ENCODE results near the gene ALOX5.
"Not testable (repeated sequence)": the region's sequence is repeated elsewhere in the genome, so short reads cannot be mapped to it uniquely, and the experiment has no call there.

ALOX5 gene

GRCh38 chr10:45404770-45405120 is 30.7 kb downstream of the ALOX5 start:
- no peak for DNase-seq (ENCODE audit: low read depth)

DNA sequence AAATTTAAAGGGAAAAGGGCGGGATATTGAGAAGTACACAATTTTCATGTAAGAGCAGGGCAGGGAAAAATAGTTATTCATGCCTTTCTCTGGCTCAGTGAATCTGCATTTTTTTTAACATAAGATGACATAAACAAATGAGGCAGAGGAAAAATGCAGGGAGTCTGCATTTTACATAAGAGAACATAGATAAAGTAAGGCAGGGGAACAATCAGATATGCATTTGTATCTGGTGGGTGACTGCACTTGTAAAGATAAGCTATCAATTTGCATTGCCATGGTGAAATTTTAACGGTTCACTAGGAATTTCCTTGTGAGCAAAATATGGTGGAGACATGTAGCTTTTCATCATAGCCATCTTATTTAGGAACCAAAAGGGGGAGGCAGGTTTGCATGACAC is 33.5 kb downstream of the ALOX5 start:
- no peak for DNase-seq (ENCODE audit: low read depth)

DNA sequence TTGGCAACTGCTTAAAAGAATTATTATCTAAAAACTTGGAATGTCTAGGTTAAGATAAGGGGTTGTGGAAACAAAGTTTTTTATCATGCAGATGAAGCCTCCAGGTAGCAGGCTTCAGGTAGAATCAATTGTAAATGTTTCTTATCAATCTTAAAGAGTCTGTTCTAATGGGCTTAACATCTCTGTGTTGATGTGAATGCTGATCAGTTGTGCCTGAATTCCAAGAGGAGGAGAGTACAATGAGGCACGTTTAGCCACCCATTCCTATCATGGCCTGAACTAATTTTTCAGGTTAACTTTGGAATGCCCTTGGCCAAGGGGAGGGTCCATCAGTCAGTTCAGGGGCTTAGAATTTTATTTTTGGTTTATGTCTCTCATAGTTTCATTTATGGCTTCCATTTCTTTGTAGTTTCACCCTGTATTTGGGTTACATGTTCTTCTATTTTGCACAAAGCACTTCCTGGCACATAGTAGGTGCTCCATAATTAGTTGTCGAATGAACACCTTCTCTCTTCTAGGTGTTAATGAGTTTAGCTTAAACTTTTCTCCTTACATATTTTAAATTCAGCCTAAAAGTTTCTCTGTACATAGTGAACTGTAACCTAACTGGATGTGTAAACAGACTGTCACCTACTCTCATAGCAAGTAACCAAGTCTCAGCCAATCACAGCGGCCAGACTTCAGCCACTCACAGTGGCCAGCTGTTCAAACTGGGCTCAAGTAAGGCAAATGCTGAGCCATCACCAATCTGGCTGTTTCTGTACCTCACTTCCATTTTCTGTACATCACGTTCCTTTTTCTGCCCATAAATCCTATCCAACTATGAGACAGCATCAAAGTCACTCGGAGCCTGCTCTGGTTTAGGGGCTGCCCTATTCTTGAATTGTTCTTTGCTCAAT is 34.7 kb downstream of the ALOX5 start:
- DNase-seq (ENCODE audit: low read depth): no peak

DNA sequence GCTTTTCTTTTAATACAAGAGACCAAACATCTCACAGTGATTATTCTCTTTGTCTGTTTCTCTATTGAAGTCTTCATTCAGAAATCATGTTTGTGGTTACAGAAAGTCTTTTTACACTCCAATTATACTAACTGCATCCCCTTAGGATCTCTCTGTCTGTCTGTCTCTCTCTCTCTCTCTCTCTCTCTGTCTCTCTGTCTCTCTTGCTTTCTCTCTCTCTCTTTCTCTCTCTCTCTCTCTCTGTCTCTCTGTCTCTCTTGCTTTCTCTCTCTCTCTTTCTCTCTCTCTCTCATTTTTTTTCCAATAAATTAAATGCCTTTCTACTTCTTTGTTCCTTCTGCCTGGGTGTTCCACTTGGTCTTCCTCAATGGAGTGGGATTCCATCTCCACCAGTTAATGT is 35.3 kb downstream of the ALOX5 start:
- DNase-seq (ENCODE audit: low read depth): not testable (repeated sequence)

DNA sequence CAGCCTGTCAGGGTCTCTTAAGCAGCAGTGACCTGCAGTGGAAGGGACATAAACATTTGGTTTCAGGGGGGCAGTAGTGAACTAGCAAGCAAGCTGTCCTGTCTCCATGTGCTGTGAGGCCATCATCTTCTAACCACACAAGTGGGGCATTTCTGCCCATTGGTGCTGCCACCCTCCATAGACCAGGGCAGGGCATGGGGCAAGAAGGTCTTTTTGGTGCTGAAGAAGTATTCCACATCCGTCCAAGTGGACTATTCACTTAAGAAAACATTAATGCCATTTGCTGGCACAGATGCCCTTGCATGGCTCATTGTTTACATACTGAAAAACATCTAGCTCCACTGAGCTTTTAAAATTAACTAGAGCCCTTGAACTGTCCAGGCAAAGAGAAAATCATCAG is 35.8 kb downstream of the ALOX5 start:
- no peak for DNase-seq (ENCODE audit: low read depth)

- no peak for DNase-seq (ENCODE audit: low read depth)
Measured at GRCh38 chr10:45410489-45410806, 36.4 kb downstream of the ALOX5 start.

GRCh38 chr10:45410807-45411606 is 37.0 kb downstream of the ALOX5 start:
- DNase-seq (ENCODE audit: low read depth): no peak

GRCh38 chr10:45411607-45411940 is 37.6 kb downstream of the ALOX5 start:
- DNase-seq (ENCODE audit: low read depth): no peak

DNA sequence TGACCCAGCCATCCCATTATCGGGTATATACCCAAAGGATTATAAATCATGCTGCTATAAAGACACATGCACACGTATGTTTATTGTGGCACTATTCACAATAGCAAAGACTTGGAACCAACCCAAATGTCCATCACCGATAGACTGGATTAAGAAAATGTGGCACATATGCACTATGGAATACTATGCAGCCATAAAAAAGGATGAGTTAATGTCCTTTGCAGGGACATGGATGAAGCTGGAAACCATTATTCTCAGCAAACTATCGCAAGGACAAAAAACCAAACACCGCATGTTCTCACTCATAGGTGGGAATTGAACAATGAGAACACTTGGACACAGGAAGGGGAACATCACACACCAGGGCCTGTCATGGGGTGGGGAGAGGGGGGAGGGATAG is 41.0 kb downstream of the ALOX5 start:
- DNase-seq (ENCODE audit: low read depth): not testable (repeated sequence)

DNA sequence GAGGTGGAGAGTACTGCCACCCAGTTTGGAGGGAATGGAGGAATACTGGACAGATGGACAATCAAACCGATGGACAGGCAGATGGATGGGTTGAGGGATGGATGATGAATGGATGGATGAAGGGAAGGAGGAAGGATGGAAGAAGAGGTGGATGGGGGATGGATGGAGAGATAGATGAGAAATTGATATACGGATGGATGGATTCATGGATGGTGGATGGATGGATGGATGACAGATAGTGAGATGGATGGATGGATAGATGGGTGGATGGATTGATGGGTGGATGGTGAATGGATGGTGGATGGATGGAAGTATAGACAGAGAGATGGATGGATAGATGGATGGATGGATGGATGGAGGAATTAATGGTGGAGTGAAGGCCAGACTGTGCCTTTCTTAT is 42.6 kb downstream of the ALOX5 start:
- no peak for DNase-seq (ENCODE audit: low read depth)

- DNase-seq (ENCODE audit: low read depth): no peak
Measured at GRCh38 chr10:45417746-45418145, 43.7 kb downstream of the ALOX5 start.

DNA sequence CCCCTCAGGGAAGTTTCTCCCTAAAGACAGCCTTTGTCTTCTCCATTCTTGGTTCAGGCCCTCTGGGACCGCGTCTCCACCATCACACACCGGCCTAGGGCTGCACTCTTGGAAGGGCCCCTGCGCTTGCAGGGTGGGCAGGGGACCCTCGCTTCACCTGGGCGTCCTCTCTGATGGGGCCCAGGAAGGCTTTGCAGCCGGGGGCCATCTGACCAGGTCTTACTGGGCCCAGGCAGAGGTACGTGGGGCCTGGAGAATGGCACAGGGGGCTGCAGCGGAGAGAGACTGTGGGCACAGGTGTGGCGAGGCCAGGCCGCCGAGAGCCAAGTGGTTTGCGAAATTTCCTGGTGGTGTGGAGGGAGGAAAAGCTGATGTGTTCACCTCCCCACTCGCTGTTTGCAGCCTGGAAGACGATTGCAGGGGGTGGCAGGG is 44.4 kb downstream of the ALOX5 start:
- DNase-seq (ENCODE audit: low read depth): no peak

DNA sequence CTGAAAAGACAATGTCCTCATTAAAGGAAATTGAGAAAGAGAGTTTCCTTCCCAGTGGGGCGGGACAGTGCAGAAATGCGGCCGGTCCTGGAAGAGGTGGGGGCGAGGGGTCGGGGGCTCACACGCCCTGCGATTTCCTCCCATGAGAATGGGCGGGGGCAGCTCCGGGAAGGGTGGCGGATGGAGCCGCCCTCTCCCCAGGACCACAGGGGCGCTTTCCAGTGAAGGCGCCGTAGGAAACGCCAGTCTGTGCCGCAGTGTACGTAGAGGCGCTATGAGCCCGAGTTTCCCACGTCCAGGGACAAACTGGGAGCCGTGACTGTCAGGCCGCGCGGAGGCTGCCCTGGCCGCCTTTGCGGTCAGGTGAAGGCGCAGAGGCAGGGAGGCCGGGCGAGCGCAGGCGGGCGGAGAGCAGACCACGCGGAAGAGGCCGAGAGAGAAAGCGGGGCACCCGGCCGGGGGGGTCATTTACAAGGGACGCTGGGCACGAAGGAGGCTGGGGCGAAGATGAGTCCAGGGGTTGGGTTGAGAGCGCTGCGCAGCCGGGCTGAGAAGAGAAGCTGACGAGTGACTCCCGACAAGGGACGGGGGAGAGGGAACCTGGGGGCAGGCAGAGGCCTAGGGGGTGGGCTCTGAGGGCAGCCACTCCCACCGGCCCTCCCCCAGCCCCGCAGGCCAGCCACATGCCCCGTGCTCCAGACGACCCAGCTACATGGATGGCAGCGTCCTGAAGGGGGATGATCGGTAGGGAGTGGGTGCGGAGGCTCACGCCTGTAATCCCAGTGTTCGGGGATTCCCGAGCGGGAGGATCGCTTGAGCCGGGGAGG is 45.0 kb downstream of the ALOX5 start:
- no peak for DNase-seq (ENCODE audit: low read depth)

DNA sequence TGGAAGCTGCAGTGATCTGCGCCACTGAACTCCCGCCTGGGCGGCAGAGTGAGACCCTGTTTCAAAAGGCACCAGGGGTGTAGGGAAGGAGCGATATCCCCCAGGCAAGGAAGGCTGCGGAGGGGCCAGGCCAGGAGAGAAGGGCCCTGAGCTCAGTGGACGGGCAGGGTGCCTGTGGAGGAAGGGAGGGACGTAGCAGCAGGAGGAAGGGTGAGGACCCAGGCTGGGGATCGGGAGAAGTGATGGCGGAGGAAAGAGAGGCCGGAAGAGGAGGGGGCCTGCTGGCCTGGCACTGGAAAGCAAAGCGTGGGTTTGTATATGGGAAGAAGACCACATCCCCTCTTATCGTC is 45.6 kb downstream of the ALOX5 start:
- DNase-seq (ENCODE audit: low read depth): no peak

DNA sequence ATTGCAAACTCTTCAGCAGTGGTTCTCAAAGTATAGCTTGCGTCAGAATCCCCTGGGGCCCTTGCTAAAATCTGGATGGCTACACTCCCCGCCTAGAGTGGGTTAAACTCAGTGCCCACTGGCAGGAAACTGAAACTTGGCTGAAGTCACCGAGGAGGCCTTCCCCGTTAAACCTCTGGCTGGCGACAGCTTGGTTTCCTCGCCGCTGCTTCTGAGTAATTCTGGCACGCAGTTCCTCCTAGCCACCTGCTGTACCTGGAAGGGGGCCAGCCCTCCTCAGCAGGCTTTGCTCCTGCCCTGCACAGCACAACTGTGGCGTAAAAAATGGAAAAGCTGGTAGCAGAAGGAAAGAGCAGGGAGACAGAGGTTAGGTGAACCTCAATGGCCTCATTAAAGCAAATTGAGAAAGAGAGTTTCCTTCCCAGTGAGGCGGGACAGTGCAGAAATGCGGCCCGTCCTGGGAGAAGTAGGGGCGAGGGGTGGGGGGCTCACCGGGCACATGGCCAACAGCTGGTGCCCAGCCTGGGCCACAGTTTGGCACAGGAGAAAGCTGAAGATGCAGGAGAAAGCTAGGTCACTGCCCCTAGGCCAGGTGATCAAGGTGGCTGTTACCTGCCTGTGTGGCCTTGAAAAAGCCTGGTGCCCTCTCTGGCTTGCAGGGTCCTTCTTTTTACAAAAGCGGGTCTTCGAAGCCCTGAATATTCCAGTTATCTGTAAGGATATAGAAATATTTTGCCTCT is 46.6 kb downstream of the ALOX5 start:
- no peak for DNase-seq (ENCODE audit: low read depth)

DNA sequence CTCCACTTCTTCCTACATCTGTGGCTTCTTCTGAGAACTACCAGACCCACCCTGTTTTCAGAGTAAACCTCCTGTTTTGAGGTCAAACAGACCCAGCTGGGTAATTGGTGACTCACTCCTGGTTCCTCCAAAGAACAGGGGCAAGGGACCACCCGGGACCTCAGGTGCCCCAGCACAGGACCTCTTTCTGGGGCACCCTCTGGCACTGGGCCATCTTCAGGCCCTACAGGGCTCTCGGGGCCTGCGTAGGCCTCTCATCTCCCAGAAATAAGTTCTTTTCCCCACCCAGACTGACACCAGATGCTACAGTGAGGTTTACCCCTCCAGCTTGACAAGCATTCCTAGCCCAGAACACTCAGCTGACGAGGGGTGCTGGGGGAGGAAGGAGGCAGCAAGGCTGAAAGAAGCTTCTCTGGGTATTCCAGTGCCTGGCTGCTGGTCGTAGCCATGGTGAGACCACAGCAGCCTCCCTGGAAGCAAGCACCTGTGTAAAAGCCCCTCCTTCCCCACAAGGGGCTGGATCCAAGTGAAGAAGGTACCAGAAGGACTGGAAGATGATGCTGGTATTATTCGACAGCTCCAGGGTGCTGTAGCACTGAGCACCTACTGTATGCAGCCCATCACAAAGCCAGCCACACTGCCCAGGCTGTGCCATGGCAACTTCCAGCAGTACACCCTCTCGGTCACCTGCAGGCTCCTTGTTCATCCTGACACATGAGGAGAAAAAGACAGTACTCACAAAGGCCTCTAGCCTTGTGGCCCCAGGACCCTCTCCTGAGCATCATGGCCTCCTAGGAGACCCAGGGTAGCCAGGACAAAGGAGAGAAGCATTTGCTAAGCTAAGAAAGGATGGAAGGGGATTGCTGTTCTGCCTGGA is 47.4 kb downstream of the ALOX5 start:
- no peak for DNase-seq (ENCODE audit: low read depth)

- no peak for DNase-seq (ENCODE audit: low read depth)
Measured at GRCh38 chr10:45422207-45422865, 48.3 kb downstream of the ALOX5 start.

DNA sequence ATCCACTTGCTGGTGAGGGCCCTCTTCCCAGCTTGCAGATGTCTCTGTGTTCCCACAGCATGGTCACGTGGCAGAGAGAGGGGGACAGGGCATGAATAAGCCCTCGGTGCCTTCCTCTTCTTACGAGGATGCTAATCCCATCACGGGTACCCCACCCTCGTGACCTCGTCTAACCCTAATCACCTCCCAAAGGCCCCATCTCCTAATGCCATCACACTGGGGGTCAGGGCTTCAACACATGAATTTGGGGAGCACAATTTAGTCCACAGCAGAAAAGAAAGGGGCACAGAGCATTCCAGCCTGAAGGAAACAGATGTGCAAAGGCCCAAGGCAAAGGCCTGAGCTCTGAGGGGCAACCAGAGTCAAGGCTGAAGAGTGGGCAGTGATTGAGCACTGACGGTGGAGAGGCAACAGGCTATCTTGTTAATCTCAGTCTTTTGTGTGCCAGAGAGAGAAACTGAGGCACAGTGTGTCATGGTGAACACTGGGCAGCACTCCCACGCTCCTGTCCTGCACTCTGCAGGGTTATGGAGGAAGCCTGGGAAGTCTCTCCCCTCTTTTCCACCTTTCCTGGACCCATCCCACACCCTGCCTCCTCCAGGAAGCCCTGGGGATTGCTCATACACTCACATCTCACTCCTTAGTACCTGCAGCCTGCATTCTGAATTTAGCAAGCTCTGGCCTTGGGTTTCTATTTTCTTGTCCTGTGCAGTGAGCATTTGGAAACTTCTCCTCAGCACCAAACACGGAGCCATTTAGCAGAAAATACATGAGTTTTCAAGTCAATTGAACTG is 49.0 kb downstream of the ALOX5 start:
- no peak for DNase-seq (ENCODE audit: low read depth)

DNA sequence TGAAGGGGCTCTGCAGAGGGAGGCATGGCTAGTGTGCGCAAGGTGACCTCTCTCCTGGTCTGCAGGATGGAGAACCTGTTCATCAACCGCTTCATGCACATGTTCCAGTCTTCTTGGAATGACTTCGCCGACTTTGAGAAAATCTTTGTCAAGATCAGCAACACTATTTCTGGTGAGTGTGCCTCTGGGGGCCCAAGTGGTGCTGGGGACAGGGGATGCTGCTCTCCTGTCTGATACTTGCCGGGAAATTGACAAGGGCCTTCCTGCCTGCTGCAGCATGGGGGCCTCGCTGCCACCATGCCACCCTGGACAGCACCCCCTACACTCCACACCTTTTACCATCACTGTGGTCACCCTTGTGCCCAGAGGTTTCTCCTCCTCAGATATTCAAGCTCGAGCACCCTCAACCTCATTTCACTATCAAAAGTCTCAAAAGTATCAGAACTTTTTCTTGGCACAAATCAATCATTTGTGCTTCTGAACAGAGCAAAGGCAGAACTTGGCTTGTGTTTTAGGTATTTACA is 50.0 kb downstream of the ALOX5 start:
- no peak for DNase-seq (ENCODE audit: low read depth)
